ENCODE results near the gene SKI.
"Not testable (repeated sequence)": the region's sequence is repeated elsewhere in the genome, so short reads cannot be mapped to it uniquely, and the experiment has no call there.

Gene SKI

DNA sequence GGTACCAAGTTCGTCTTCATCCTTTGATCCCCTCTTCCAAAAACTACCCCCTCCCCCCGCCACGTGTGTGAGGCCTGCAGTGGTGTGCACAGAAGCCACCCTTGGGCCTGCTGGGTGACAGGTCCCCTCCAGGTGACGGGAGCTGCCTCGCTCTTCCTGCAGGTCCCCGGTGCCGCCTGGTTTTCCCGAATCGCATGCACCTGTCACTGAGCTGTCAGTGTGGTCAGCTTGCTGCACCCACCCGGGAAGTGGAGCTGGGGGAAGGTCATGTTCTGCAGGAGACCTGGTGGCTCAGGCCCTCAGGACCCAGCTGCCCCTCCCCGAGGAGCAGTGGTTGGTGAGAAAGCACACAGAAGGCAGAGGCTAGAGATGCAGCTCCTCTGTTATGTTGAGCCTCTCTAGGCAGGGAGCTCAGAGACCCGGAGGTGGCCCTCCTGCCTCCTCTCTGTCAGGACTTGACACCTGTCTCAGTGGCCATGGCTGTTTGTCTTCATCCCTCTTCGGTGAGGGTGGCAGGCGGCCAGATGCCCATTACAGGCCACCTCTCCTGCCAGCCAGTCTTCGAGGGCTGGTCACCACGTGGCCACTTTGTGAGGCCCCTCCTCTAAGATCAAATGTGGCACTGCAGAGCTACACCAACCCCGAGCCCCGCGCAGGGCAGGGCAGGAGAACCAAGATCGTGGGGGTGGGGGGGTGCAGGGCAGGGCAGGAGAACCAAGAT lies 60.9 kb downstream of the SKI start:
- DNase-seq, result no peak

DNA sequence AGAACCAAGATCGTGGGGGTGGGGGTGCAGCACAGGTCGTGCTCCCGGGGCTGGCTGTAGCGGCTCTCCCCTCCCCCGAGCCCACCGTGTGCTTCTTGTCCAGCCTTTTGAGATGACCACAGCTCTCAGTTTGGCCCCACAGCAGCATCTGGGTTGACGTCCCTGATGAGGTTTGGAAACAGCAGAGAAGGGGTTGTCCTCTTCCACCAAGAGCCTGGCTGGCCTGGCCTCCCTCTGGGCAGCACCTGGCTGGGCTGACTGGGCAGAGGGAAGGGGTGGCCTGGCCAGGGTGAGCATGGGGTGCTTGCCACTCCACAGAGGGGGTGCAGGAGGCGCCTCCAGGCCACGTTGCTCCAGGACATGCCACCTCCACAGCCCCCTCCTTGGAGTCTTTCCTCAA lies 61.5 kb downstream of the SKI start:
- DNase-seq, result no peak

- no peak for DNase-seq
Observed at GRCh38 chr1:2290171-2290578, 62.1 kb downstream of the SKI start.

DNA sequence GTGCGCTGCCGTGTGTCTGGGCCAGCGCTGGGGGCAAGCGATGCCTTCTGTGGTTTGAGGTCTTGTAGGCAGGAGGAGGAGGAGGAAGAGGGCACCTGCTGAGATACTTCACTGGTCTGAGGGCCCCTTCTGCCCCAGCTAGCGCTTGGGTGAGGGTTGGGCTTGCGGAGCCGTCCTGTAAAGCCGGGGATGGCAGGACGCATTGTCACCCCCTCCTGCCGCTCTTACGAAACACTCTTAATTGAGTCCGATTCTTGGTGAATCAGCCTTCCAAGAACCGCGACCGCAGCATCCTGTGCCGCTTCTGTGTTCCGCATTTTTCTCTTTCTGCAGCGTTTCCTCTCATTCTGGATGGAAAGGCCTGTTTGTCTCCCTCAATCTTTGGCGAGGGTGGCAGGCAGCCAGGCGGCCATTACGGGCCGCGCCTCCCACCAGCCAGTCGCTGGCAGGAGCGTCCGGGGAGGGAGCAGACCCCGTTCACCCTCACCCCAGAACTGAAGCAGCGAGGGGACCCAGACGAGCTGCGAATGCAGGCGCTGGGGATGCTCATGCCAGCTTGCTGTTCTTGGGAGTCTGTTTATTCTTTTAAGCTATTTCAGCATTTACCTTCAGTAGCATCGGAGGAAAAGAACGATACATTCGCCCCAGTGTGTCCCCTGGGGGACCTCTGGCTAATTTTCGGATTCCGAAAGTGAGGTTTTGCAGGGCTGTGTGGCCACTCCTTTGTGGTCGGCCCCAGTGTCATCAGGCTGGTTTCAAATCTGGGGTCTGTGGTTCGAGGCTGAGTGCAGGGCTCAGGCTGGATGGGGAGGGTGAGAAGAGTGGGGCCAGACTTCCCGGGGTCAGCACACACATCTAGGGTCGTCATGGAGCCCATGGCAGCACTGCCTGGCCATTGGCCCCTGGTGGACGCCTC lies 62.7 kb downstream of the SKI start:
- DNase-seq, result peak in 56 of 58 donors; percentile 28 to 88 (median 60)

DNA sequence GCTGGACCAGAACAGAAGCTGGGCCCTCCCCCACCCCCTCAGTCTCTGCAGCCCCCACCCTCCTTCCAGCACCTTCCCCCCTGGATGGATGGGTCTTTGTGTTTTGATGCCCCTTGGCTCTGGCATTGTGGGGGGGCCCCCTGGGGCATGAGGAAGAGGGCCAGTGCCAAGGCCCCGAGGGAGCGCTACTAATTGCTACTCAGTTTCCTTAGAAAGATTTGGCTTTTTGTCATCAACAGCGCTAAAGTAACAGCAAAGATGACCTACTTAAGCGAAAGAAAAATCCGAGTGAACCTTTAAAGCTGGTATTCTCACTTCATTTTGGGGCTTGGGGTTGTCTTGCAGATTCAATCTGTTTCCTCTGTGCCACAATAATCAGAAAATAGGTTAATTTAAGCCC lies 63.5 kb downstream of the SKI start:
- no peak for DNase-seq

DNA sequence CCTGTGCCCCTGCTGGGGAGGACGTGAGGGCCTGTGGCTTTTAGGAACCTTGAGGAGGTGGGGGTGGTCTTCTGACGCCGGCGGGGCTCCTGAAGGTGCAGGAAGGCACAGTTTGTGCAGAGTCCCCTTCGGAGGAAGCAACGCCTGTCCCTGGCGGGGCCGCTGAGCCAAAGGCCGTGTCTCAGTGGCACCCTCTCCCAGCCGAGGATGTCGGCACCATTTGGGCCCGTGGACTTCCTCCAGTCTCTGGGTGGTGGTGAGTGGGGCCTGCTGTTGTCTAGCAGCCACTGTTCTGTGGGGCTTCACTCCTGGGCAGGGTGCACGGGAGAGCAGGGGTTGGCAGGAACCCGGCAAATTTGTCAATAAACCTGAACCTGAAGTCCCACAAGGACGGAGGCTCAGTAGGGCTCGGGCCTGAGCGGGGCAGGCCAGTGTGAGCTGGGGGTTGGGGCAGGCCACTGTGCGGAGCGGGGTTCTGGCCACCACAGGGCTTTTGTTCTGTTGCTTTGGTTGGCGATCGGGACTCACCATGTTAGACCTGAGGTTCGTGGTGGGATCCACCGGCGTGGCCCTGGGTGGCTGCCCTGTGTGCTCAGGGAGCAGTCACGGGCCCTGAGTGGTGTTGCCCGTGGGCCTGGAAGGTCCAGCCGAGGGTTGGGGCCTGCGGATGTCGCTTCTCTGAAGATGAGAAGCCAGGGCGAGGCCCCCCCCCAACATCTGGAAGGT lies 64.8 kb downstream of the SKI start:
- no peak for DNase-seq

GRCh38 chr1:2294033-2294724 lies 66.1 kb downstream of the SKI start:
- DNase-seq, result no peak

GRCh38 chr1:2294725-2295078 lies 66.6 kb downstream of the SKI start:
- DNase-seq, result no peak

DNA sequence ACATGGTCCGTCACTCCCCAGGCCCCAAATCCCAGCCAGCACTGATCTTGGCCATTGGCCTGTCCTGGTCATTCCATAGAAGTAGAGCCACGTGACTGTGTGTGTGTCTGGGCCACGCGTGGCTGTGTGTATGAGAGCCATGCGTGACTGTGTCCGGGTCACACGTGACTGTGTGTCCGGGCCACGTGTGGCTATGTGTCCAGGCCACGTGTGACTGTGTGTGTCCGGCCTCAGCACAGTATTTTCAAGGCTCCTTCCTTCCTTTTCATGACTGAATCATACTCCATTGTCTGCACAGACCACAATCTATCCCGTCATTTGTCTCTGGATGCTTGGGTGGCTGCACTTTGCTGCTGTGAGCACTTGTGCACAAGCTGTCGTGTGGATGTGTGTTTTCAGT lies 67.4 kb downstream of the SKI start:
- DNase-seq, result no peak

DNA sequence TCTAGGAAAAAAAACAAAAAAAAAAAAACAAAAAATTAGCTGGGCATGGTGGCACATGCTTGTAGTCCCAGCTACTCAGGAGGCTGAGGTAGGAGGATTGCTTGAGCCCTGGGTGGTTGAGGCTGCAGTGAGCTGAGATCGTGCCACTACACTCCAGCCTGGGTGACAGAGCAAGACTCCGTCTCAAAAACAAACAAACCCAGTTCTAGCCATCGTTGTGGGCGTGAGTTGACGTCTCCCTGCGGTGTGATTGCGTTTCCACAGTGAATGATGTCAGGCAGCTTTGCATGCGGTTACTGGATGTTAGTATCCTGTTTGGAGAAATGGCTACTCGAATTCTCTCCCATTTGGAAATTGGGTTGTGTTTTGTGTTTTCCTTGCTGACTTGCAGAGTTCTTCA lies 68.1 kb downstream of the SKI start:
- DNase-seq, result not testable (repeated sequence)

DNA sequence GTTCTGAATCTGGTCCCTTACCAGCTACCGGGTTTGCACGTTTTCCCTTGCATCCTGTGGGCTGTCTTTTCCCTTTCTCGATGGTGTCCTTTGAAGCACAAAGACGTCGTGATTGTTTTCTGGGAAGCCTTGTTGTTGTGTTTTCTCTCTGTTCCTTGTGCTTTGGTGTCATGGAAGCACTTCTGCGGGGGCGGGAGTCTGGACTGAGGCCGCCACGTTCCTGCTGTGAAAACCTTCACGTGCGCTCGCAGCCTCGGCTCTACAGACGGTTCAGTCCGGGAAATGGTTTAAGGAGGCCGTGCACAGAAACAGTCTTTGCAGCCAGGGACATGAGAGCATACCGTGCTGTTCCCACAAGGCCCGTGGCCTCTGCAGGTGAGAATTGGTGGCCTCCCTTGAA lies 68.5 kb downstream of the SKI start:
- no peak for DNase-seq

- DNase-seq, result no peak
Observed at GRCh38 chr1:2297246-2298011, 69.3 kb downstream of the SKI start.

GRCh38 chr1:2298685-2299084 lies 70.6 kb downstream of the SKI start:
- no peak for DNase-seq

DNA sequence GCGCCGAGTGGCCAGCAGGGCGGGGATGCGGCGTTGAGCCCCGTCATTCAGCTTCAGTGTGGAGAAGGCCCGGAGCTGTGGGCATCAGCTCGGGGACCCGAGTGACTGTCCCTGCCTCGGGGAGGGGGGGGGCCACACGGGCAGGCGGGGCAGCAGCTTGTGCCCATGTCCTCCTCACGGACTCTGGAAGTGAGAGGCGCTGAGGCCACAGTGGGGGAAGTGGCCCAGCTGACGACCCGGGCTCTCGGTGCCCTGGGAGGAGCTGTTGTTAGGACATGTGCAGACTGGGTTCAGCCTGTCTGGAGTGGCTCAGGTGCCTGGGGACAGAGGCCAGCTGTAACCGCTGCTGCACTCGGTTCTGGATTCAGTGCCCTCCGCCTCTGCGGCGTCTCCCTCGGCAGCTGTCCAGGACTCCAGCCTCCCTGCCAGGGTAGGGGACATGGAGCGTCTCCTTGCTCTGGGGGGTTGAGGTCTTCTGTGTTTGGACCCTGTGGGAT lies 71.1 kb downstream of the SKI start:
- peak in 3 of 58 donors; percentile 25 to 45 (median 26) for DNase-seq

GRCh38 chr1:2300004-2300771 lies 72.1 kb downstream of the SKI start:
- no peak for DNase-seq

- peak in 35 of 58 donors; percentile 21 to 69 (median 45) for DNase-seq
Observed at GRCh38 chr1:2300851-2301606, 72.9 kb downstream of the SKI start.

DNA sequence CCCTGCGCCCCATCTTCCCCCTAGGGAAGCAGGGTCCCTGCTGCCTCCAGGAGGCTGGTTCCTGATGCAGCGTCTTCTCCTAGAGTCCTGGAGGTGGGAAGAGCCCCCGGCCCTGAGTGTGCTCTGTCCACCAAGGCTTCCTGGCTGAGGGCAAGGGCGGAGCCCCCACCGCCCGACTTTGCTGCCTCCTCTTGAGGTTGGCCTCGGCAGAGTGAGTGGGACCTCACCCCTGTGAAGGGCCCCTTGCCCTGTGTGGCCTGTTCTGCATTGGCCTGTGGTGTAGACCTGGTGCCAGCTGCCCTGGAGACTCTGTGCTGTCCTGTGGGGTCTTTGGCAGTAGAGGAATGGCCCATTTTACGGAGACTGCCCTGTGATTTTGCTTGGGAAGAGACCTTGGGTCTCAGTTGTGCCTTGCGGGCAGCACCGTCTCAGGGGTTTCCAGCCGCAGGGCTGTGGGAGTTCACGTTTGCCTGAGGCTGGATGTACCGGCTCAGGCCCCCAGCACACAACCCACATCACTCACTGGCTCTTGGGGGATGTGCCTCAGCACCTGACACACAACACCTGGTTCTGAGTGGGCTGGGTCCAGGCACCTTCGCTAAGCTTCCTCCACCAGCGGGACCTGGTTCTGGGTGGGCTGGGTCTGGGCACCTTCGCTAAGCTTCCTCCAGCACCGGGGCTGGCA lies 73.6 kb downstream of the SKI start:
- DNase-seq, result no peak

- DNase-seq, result no peak
Observed at GRCh38 chr1:2302292-2302925, 74.3 kb downstream of the SKI start.

Data from anterior cingulate cortex (tissue), 58 donors.